IPS-NIHi11 (cell line): ENCODE measurements around the gene KIRREL1.
"Not testable (repeated sequence)": the region's sequence is repeated elsewhere in the genome, so short reads cannot be mapped to it uniquely, and the experiment has no call there.

Experiments
- DNase-seq: peaks from one replicate; pipeline ENCODE4 v3.0.0; 2012; ENCODE audit warnings: mixed read lengths, low spot score

The KIRREL1 gene

DNA sequence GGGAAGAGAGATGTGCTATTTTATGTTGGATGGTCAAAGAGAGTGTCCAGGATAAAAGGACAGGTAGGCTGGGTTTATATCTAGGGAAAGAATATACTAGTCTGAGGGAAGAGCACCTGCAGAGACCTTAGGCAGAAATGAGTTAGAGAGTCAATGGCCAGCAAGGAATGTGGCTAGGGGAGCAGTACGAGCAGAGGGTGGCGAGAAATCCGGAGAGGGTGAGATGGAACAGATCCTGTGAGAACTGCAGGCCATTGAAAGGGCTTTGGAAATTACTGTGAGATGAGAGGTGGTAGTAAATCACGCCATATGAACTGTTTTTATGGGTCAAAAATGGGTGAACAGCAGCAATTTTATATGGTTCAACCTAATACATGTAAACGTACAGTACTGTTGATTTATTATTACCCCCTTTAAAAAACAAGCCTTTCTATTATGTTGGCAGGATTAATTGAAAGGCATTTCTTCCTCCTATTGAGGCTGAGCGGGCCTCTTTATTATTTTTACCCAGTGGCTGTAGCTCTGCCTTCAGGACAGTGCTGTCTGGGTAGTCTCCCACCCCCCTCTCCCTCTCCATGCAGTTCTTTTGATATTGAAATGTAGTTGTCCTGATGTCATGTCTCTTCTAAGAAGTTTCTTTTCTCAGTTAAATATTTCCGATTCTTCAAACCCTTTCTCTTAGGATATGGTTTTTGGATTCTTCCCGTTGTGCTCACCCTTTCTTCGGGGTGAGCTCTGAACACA lies 112.1 kb downstream of the KIRREL1 start:
- no peak for DNase-seq

DNA sequence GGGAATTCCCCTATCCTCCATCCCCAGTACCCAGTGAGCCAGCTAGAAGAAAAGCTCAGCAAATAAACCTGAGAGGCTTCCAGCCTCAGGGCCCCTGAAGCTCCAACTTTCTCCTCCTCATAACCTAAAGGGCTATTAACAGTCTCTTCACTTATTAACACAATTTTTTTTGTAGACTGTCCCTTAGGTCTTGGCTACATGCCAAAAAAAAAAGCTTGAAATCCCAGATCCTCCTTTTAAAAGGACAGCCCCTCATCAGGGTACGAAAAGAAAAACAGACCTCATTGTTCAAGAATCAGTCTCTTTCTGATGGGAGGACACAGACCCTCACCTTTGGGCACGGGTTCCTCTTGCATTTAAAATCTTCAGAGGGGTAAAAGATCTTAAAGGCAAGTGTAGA lies 114.5 kb downstream of the KIRREL1 start:
- no peak for DNase-seq

DNA sequence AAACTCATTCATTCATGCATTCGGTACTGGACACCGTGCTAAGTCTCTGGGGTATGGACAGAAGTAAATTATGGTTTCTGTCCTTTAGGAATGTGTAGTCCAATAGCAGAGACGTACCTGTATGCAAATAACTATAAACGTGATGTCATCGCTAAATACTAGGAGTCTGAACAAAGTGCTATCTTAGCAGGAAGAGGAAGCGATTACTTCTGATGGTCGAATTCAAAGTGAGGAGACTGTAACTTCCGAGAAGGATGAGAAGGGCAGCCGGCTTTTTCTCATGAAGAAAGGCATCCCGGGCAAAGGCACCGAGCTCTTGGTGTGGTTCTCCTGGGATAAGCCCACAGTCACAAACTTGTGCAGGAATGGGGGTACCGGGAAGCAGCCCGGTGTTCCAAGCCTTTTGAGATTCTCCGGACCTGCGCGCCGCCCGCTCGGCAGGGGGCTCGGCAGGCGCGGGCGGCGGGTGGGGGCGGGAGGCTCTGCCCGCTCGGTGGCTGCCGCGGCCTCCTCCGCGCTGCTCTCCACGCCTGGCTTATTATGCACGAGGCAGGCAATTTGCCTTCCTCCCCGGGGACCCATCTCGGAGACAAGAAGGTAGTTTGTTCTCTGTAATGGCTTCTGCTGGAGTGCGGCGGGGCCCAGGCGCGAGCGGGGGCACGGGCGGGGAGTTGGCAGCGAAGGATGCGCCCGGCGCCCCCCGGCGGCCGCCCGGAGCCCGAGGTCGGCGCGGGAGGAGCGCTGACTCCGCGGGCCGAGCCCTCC lies 119.7 kb downstream of the KIRREL1 start:
- peak; percentile 86 for DNase-seq

DNA sequence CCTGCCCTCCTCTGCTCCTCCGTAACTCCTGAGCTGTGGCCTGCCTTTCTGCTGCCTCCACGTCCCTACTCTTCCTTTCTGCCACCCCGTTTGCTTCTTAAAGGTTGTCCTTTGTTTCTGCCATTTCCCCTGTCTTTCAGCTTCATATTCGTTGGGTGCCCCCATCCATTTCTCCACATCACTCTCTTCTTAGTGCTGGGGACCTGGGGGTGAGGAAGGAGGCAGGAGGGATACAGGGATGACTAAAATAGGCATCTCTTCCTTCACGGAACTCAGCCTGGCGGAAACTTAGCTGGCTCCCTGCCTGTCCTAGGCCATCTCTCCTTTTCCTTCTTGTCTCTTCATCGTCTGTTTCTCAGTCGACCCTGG lies 120.3 kb downstream of the KIRREL1 start:
- no peak for DNase-seq

DNA sequence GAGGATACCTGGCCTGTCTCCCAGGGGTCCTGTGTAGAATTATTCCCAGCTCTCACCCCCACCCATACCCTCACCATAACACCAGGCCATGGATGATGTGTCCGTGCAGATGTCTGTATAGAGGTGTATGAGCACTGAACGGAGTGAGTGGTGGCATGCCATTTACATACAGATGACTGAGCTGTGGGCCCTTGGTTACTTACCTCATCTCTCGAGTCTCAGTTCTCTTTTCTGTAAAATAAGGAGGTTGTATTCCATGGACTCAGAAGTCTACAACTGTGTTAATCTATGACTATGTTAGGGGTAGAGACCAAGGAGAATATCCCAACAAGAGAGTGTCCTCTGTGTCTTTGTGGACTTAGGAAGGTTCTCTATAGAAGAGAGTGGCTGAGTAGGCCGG lies 121.7 kb downstream of the KIRREL1 start:
- no peak for DNase-seq

DNA sequence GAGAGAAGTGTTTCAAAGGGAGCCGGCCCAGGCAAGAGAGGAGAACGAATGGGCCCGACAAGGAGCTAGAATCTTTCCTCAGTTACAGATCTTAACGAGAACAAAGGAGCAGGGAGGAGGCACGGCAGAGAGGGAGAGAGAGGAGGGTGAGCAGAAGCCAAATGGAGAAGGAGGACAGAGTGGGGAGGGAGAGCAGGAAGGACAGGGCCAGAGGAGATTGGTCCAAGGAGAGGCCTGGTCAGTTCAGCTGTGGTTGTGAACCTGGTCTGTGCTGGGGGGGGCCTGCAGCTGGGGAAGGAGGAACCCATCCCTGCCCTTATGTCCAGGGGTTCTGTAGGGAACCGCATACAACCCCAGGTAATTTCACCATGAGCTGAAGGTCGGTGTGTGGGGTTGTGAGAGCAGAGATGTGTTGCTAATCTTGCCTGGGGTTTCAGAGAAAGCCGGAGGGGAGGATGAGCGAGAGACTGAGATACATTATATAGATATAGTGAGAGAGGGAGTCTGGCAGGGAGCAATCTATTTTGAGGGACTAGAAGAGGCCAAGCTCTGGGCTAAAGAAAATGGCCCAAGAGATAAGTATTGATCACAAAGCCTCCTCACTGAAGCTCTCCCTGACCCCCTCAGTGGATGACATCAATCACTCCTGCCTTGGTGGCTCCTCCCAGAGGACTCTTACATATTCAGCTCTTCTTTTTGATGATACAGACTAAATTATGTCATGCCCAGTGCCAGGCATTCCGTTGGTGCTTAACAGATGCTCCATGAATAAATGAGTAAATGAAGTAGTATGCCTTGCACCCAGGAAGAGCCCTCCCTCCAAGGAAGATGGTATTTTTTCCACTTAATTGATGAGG lies 123.1 kb downstream of the KIRREL1 start:
- DNase-seq, result no peak

DNA sequence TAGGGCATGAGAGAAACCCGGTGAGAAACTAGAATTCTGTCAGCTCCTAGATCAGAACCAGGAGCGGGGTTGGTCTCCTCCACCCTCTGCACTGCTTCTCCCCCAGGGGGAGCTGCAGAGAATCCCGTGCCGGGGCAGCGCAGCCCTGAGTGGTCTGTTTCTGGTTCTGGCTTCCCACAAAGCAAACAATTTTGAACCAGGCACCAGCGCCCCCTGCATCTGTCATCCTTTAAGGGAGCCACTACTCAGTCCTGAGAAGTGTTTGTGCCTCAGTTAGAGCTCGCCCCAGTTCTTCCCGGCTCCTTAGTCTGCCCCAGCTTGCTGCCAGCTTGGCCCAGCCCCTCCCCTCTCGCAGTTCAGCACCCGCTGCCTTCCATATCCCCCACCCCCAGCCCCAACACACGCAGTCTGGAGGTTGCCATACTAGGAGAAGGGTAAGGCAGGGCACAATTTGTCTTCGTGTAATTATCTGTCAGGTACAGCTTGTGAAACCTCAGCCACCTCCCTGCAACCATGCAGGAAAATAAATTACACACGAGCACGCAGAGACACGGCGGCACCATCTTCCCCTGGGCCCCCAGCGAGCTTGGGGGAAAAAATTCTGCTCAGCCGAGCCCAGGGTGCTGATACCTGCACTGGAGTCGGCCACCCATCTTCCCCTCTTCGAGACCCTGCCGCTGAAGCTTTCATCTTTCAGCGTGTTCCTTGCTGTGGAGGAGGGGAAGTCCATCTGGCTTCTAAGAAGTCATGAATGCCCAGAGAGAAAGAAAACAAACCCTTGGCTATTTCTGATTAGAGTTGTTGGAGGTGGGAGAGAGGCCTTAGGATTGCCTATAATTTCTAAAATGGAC lies 124.6 kb downstream of the KIRREL1 start:
- DNase-seq, result peak; percentile 73

DNA sequence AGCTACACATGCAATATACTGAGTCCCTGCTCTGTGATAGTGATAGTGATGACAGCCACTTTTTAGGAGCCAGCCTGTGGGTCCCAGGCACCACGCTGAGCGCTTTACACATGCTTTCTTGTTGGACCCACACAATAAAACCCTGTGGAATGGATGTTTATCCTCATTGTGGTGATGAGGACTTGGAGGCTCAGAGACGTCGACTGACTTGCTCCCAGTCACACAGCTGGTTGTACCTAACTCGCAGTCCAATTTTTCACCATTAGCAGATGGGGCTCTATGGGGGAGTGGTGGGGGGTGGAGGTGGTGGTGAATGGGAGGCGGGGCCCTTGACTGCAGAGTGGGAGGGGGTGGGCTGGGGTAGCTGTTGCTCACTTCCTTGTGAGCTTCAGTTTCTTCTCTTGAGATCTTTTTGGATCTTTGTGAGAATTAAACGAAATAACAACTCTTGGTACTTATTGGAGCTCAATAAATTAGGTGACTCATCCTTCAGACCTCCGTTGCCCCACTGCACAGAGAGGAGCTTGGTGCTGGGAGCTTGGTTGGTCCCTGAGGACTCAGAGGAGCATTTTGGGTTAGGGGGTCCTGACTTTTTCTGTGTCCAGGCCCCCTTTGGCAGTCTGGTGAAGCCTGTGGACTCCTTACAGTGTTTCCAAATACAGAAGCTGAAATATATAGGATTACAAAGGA lies 125.4 kb downstream of the KIRREL1 start:
- no peak for DNase-seq

DNA sequence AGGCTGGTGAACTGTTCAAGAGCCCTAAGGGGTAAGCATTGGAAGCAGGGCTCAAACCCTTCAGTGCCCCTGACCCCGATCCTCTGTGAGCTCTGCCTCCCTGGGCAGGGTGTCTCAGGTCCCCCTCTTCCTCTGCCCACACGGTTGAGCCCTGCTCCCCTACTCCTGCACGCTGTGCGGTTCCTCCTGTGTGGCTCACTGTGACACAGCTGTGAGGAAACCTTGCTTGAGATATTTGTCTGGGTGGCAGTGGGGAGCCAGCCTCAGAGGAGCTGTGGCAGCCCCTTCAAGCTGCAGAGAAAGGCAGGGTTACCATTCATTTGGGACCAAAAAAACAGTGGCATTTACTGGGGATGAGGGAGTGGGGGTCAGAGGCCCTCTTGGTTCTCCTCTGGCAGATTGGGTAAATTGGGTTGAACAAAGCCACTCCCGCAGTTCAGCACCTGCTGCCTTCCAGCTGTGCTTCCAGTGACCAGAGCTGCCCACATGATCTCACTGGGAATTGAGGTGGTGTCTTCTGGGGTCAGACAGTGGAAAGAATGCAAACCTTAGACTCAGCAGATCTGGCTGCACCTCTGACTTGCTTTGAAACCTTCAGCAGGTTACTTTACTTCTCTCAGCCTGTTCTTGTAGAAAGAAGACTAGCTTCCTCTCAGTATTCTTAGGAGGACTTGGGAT lies 126.7 kb downstream of the KIRREL1 start:
- DNase-seq, result no peak

DNA sequence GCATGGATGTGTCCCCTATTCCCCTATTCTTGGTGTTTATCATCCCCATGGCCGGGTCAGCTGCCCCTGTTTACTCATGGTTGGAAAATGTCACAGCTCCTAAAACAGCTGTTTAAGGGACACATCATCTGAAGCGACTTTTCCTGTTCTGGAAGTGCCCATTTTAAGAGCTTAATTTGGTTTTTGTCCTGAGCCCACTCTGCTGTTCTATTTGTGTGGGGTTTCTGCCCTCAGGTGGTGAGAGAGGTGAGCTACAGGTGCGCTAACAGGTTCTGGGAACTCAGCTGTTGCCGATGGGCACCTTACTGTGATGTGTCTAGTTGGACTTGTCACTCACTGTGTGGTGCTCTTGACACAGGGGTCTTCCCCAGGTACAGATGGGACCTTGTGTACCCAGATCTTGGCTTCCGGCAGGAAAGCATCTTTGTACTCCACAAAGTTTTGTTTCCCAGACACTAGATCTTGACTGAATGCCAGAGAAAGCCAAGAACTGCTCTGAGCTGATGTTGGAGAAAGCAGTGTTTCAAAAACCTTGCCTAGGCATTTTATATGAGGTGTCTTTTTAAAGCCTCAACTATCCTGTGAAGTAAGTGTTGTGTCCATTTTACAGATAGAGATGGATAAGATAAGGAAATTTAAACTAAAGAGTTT lies 128.3 kb downstream of the KIRREL1 start:
- peak; percentile 56 for DNase-seq

DNA sequence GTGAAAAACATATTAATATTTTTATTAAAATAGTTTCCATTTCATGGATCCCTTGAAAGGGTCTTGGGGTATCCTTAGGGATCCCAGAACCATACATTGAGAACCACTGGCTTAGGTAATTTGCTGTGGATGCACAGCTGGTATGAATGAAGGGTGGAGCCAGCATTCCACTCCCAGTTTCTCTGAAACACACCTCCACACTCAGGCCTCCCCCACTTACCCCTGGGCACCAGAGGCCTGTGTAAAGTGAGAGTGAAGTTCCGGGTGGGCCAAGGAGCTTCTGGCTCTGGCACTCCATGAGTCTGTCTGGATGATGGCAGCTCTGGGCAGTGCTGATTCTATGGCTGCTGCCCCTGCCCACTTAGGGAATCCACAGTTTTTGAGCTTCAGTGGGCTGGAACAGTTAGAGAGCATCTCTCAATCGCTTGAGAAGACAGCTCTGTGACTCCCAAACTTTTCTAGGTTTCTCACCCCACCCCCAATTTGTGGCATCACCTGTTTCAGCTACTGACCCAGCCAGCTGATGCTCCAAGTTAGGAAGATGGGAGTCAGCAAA lies 129.5 kb downstream of the KIRREL1 start:
- DNase-seq, result no peak

DNA sequence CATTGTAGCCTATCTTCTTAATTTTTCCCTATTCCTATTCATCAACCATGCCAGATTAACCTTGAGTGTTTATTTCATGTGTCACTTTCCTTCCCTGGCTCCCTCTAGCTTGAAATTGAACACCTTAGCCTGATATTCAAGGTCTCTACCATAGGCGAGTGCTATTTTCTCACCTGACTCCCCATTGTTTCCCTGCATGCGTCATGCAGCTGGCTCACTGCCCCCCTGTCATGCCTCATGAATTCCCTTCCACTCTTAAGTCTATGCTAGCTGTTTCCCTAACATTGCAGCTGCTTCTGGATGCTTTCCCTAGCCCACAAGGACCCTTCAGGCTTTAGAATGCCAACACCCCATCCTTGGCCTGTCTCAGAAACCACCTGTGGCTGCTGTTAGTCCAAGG lies 130.6 kb downstream of the KIRREL1 start:
- DNase-seq, result peak; percentile 50

DNA sequence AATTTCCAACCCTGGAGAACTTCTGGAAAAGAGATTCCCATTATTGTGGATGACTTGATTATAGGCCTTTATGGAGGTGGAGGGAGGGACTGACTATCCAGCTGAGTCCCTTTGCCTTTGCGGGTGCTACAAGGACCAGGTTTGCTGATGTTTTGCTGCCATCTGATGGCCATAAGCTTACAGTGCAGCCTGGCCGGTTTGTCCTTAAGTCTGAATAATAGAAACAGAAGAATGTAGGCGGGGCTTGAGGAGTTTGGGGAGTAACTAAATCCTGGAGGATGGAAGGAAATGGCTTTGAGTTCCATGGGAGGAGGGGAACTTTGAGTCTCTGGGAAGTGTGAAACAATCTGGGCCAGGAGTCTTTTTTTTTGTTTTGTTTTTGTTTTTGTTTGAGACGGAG lies 131.6 kb downstream of the KIRREL1 start:
- DNase-seq, result peak; percentile 88

DNA sequence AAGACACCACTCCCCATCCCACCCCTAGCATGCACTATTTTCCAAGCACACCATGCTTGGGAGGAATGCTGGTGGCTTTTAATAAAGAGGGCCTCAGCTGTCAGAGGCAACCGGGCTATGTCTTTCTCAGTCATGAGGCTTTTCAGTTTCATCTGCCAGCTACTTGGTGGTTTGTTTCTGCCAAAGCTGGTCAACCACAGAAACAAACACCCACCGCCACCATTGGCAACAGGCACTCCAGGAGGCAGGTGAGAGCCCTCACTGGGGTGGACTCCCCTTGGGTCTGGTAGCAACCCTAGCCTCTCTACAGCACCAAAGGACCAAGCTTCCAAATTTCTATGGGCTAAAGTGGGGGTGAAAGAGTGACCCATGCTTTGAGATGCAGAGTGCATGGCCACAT lies 133.0 kb downstream of the KIRREL1 start:
- no peak for DNase-seq

DNA sequence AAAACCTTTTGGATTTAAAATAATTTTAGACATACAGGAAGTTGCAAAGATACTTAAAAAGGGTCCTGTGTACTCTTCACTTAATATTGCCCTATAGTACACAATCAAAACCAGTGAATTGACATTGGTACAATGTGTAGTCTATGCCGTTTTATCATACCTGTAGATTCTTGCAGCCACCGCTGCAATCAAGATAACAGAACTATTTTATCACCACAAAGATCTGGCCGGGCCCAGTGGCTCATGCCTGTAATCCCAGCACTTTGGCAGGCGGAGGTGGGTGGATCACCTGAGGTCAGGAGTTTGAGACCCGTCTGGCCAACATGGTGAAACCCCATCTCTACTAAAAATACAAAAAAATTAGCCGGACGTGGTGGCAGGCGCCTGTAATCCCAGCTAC lies 135.1 kb downstream of the KIRREL1 start:
- DNase-seq, result not testable (repeated sequence)

DNA sequence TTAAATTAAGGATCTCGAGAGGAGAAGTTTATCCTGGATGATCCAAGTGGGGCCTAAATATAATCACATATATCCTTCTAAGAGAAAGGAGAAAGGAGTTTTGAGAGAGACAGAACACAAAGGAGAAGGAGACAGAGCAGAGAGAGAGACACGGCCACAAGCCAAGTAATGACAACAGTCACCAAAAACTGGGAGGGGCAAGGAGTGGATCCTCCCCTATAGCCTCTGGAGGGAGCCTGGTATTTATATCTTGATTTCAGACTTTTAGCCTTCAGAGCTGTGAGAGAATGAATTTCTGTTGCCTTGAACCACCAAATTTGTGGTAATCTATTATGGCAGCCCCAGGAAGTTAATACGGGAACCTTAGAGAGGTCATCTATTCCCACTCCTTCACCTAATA lies 137.8 kb downstream of the KIRREL1 start:
- DNase-seq, result no peak

DNA sequence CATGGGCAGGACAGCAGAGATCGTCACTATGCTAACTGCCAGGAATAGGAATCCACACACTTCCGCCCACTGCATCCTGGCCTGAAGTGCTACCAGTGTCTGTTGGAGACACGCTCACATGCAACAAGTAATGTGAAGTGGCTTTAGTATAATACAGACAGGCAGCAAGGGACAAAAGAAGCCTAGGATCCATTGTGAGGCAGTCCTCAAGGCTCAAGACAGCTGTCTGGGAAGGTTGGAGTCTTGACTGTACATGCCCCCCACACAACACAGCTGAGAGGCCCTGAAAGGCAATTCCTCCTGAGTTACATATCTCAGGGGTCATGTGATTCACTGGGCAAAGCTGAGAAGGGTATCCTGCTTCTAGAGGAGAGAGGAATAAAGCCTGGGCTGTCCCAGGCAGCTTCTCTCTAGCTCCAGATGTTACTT lies 147.3 kb downstream of the KIRREL1 start:
- DNase-seq, result no peak

DNA sequence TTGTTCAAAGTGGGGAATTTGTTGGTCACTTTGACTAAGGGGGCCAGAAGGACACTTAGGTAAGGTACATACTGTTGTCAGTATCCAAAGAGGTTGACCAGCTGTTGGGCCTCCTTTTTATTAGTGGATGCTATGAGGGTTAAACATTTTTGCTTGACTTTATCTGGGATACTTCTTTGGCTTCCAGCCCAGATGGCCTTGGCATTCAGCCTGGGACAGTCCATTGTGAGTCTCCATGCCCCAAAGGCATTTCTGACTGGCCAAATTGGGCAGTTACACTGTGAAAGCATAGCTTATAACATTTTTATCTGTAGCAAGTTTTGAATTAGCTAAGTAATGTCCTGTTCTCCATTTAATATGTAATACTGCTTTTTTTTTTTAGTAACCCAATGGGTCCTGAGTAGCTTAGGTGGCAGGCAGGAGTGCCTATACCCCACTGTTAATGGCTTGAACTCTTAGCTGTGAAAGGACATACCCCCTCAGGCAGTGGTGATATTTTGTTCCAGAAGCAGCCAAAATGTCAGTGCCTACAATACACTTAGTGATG lies 151.8 kb downstream of the KIRREL1 start:
- no peak for DNase-seq

DNA sequence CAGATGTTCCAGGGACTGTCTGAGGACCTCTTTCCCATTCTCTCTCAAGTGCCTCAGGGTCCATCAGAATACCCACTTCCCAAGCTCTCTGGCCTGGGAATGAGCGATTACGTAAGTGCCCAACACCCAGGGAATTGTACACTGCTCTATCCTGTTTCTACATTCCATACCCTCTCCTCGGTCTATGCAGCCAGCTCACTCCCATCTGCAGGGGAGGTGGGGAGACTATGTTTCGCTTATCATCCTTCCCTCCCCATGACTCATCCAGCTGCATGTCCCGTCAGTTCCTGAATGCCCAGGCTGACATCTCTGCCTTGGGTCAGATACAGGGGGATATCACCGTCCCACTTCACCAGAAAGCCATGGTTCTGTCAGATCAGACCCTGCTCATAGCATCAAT lies 152.7 kb downstream of the KIRREL1 start:
- no peak for DNase-seq
